Bronchial epithelial cell (primary cell): ENCODE results near the gene C6orf136. TPM values are rescaled to one million over a fixed set of nuclear protein-coding genes. Genes with fewer than 3 reads are reported as not detected.

ENCODE experiments used
- DNase-seq: peaks from one replicate; pipeline ENCODE4 v3.0.0-alpha.2; 2010; ENCODE audit warnings: low read depth
- FAIRE-seq: peaks from 2 replicates; lab custom pipeline; 2011; peaks lifted over from hg19 to GRCh38; lab: Jason Lieb, UNC
- H3K27me3 ChIP-seq: 2 replicates; pipeline ENCODE4 v1.5.1; 2011; ENCODE audit warnings: low read length; ENCODE audit not compliant: control insufficient read depth, insufficient read depth
- H3K36me3 ChIP-seq: 2 replicates; pipeline ENCODE4 v1.5.1; 2011; ENCODE audit warnings: low read length; ENCODE audit not compliant: control insufficient read depth, insufficient read depth
- H3K4me3 ChIP-seq: 2 replicates; pipeline ENCODE4 v1.5.1; 2011; ENCODE audit warnings: mild to moderate bottlenecking, low read depth, low read length, control low read depth
- CTCF ChIP-seq: IDR thresholded peaks from 2 replicates; pipeline ENCODE4 v1.5.1; 2011; ENCODE audit warnings: mild to moderate bottlenecking, moderate library complexity, low read length, control low read depth, inconsistent platforms; ENCODE audit not compliant: insufficient read depth, severe bottlenecking
- total RNA-seq: library from RNA; depleted of rRNA; stranded (reverse); fragments of >200 nt; gene quantifications from 2 replicates; pipeline ENCODE4 v1.2.1, GENCODE V29; 2014

C6orf136 gene
- total RNA-seq, 1 donor from 2014 or later, result 1.8 TPM

- TF ChIP-seq CTCF, result no peak
- peak; percentile 95 for DNase-seq
- FAIRE-seq, result no peak
- H3K27me3 ChIP-seq, result no peaks in the 10 kb centered on the region
- H3K36me3 ChIP-seq, result peaks cover 18% of the 10 kb centered on the region
- H3K4me3 ChIP-seq, result peak within 1 kb of the TSS; percentile 73
Measured at GRCh38 chr6:30617565-30618269, 29.2 kb upstream of the C6orf136 start, which contains the start of gene MRPS18B. MRPS18B (plus strand) TSS chr6:30617840; CDS start chr6:30617866, 26 bp downstream.

GRCh38 chr6:30618270-30618797, 28.6 kb upstream of the C6orf136 start:
- TF ChIP-seq CTCF, result no peak
- Histone ChIP-seq H3K4me3 (peak overlapping the region; percentile 73), H3K27me3 (no peaks in the 10 kb centered on the region), H3K36me3 (peaks cover 18% of the 10 kb centered on the region)
- no peak for DNase-seq
- FAIRE-seq, result no peak

GRCh38 chr6:30619561-30619960, 27.4 kb upstream of the C6orf136 start:
- FAIRE-seq, result no peak
- peaks cover 18% of the 10 kb centered on the region for H3K36me3 ChIP-seq
- TF ChIP-seq CTCF, result no peak
- H3K4me3 ChIP-seq, result no peak overlapping the region
- no peak for DNase-seq
- no peaks in the 10 kb centered on the region for H3K27me3 ChIP-seq

DNA sequence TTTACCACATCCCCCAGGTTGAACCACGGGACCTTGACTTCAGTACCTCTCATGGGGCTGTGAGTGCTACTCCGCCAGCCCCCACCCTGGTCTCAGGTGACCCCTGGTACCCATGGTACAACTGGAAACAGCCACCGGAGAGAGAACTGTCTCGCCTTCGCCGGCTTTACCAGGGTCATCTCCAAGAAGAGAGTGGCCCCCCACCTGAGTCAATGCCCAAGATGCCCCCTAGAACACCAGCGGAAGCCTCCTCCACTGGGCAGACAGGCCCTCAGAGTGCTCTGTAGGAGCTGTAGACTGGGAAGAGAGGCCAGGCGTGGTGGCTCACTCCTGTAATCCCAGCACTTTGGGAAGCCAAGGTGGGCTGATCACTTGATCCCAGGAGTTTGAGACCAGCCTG, 21.4 kb upstream of the C6orf136 start:
- no peak for FAIRE-seq

DNA sequence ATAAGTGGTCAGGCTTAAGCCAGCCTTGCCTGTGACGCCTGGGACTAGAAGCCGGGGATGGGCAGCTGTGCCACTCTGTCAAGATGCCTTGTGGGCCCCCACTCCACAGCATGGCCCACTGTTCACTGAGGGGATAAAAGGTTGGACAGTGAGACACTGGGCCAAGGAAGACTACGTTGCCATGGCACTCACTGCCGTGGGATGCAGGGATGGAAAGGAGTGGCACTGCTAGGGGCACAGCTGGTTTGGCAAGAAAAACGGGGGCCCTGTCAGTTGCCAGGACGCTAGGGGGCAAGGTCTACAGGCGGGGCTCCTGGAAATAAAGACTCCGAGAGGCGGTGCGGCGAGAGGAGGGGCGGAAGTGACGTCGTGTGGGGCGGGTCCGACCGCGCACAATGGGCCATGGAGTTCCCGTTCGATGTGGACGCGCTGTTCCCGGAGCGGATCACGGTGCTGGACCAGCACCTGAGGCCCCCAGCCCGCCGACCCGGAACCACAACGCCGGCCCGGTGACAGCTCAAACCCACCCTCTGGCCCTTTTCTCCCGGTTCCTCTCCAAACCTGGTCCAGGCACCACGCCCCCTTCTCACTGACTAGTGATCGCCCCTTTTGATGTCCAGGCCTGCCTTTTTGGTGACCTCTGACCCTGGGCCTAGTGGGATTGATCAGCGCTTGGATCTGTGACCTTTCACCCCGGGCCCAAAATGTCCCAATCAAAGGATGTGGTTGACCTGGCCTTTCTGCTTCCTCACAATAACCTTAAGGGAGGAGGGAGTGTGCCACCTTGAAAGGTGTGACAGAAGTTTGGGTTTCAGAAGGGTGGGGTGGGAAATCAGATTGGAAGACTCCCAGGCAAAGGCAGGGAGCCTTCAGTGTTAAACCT, 20.2 kb upstream of the C6orf136 start, which contains the start of gene ATAT1:
TSS of gene ATAT1 (plus strand) at position 391 of the 883 bp plus-strand sequence.
- H3K27me3 ChIP-seq, result no peaks in the 10 kb centered on the region
- H3K36me3 ChIP-seq, result peaks cover 12% of the 10 kb centered on the region
- FAIRE-seq, result no peak
- H3K4me3 ChIP-seq, result peak within 1 kb of the TSS; percentile 61
- DNase-seq, result peak; percentile 67
- TF ChIP-seq CTCF, result peak; percentile 54

More for the DNA sequence above, 21.4 kb upstream of the C6orf136 start:
- DNase-seq, result no peak
- H3K36me3 ChIP-seq, result peaks cover 13% of the 10 kb centered on the region
- H3K27me3 ChIP-seq, result no peaks in the 10 kb centered on the region
- H3K4me3 ChIP-seq, result no peak overlapping the region
- no peak for TF ChIP-seq CTCF
